ENCODE data around the gene LCN12.

GRCh38 chr9:136971746-136972145, 19.7 kb downstream of the LCN12 start:
- no peak for TF ChIP-seq CEBPB (IDR thresholded peaks at IDR 0.05)
- TF ChIP-seq REST (IDR thresholded peaks at IDR 0.05; ENCODE audit: low read depth), result no peak
- TF ChIP-seq TAF1 (IDR thresholded peaks at IDR 0.05; ENCODE audit: low read depth), result no peak
- TF ChIP-seq RAD21 (IDR thresholded peaks at IDR 0.05; ENCODE audit: low read depth), result no peak
- no peak for TF ChIP-seq TCF12 (IDR thresholded peaks at IDR 0.05; ENCODE audit: low read depth)
- TF ChIP-seq MAX (IDR thresholded peaks at IDR 0.05), result no peak
- TF ChIP-seq CREB1 (IDR thresholded peaks at IDR 0.05; ENCODE audit: low read depth), result no peak
- TF ChIP-seq EP300 (IDR thresholded peaks at IDR 0.05; ENCODE audit: borderline replicate concordance), result no peak
- no peak for TF ChIP-seq TEAD4 (IDR thresholded peaks at IDR 0.05)
- TF ChIP-seq USF1 (IDR thresholded peaks at IDR 0.05), result no peak
- no peak for TF ChIP-seq EGR1 (IDR thresholded peaks at IDR 0.05)
- TF ChIP-seq ZBTB7A (IDR thresholded peaks at IDR 0.05; ENCODE audit: low read depth), result no peak
- no peak for TF ChIP-seq FOXM1 (IDR thresholded peaks at IDR 0.05; ENCODE audit: borderline replicate concordance, low read depth)

All from Ishikawa (cell line).